Transverse colon (tissue), 3 donors: Measurements from ENCODE around the gene EYA2.

Experiments used
- EP300 ChIP-seq: sonication (generic); formaldehyde crosslinking; IDR thresholded peaks from one replicate; pipeline ENCODE4 v1.6.1; 2017; ENCODE audit warnings: antibody characterized with exemption, low read depth
- POLR2A ChIP-seq: fragments of 450-650 bp; IDR thresholded peaks from one replicate; pipeline ENCODE4 v1.6.1; 2016; ENCODE audit warnings: antibody characterized with exemption, mild to moderate bottlenecking, moderate library complexity
- TF ChIP-seq, protein P1 (sequence below), 5 experiments: fragments of 200-600 bp in 3 of 5; fragments of 450-650 bp in 2 of 5; sonication (generic) in 3 of 5; IDR thresholded peaks; 1 replicate in 2 of 5; 2 replicates in 3 of 5; pipeline ENCODE4 v1.5.1; 2016 to 2017; ENCODE audit warnings: antibody characterized with exemption in 5 of 5, inconsistent platforms in 3 of 5, mild to moderate bottlenecking in 2 of 5, moderate library complexity in 1 of 5

GRCh38 chr20:46953596-46953995 lies 59.0 kb downstream of the EYA2 start:
- TF ChIP-seq, protein P1, sequence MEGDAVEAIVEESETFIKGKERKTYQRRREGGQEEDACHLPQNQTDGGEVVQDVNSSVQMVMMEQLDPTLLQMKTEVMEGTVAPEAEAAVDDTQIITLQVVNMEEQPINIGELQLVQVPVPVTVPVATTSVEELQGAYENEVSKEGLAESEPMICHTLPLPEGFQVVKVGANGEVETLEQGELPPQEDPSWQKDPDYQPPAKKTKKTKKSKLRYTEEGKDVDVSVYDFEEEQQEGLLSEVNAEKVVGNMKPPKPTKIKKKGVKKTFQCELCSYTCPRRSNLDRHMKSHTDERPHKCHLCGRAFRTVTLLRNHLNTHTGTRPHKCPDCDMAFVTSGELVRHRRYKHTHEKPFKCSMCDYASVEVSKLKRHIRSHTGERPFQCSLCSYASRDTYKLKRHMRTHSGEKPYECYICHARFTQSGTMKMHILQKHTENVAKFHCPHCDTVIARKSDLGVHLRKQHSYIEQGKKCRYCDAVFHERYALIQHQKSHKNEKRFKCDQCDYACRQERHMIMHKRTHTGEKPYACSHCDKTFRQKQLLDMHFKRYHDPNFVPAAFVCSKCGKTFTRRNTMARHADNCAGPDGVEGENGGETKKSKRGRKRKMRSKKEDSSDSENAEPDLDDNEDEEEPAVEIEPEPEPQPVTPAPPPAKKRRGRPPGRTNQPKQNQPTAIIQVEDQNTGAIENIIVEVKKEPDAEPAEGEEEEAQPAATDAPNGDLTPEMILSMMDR (IDR thresholded peaks at IDR 0.05): no peak
- TF ChIP-seq POLR2A (no peak), EP300 (no peak)
